GM23248 (cell line): Measurements from ENCODE around the gene LY6G6C. TPM values are rescaled to one million over a fixed set of nuclear protein-coding genes. Genes with fewer than 3 reads are reported as not detected.

Source experiments
- DNase-seq: peaks from one replicate; pipeline ENCODE4 v3.0.0-alpha.2; 2015
- H2AFZ ChIP-seq: fragments of 200-600 bp; sonication (generic); 2 replicates; pipeline ENCODE4 v1.6.1; 2016; ENCODE audit warnings: antibody characterized with exemption
- H3F3A ChIP-seq: fragments of 200-600 bp; sonication (generic); 2 replicates; pipeline ENCODE4 v1.6.1; 2016; ENCODE audit warnings: mild to moderate bottlenecking, antibody characterized with exemption, mixed run types; ENCODE audit not compliant: insufficient read depth
- H3K27ac ChIP-seq: fragments of 200-600 bp; sonication (generic); 2 replicates; pipeline ENCODE4 v1.5.1; 2016; ENCODE audit warnings: mild to moderate bottlenecking
- H3K27me3 ChIP-seq: fragments of 200-600 bp; sonication (generic); replicated peaks from 2 replicates; pipeline ENCODE4 v1.6.1; 2016; ENCODE audit warnings: mild to moderate bottlenecking; ENCODE audit not compliant: insufficient read depth
- H3K36me3 ChIP-seq: fragments of 200-600 bp; sonication (generic); 2 replicates; pipeline ENCODE4 v1.6.1; 2016; ENCODE audit warnings: low read depth, mild to moderate bottlenecking
- H3K4me1 ChIP-seq: fragments of 200-600 bp; sonication (generic); 2 replicates; pipeline ENCODE4 v1.6.1; 2016; ENCODE audit warnings: mild to moderate bottlenecking; ENCODE audit not compliant: insufficient read depth
- H3K4me2 ChIP-seq: fragments of 200-600 bp; sonication (generic); one replicate; pipeline ENCODE4 v1.6.1; 2016; ENCODE audit warnings: mild to moderate bottlenecking; ENCODE audit not compliant: unreplicated experiment
- H3K4me3 ChIP-seq: fragments of 200-600 bp; sonication (generic); 2 replicates; pipeline ENCODE4 v1.5.1; 2016; ENCODE audit warnings: mild to moderate bottlenecking
- H3K79me2 ChIP-seq: fragments of 200-600 bp; sonication (generic); 2 replicates; pipeline ENCODE4 v1.6.1; 2016; ENCODE audit warnings: mild to moderate bottlenecking; ENCODE audit not compliant: insufficient read depth
- H3K9ac ChIP-seq: fragments of 200-600 bp; sonication (generic); 2 replicates; pipeline ENCODE4 v1.6.1; 2016; ENCODE audit warnings: mild to moderate bottlenecking
- H3K9me2 ChIP-seq: fragments of 200-600 bp; sonication (generic); 2 replicates; pipeline ENCODE4 v1.6.1; 2016; ENCODE audit warnings: mixed run types, mild to moderate bottlenecking, moderate library complexity; ENCODE audit not compliant: insufficient read depth
- H3K9me3 ChIP-seq: fragments of 200-600 bp; sonication (generic); one replicate; pipeline ENCODE4 v1.6.1; 2017; ENCODE audit warnings: low read depth
- H4K20me1 ChIP-seq: fragments of 200-600 bp; sonication (generic); 2 replicates; pipeline ENCODE4 v1.6.0; 2016; ENCODE audit not compliant: insufficient read depth
- EZH2 ChIP-seq: fragments of 200-600 bp; sonication (generic); IDR thresholded peaks from 2 replicates; pipeline ENCODE4 v1.6.1; 2018; ENCODE audit warnings: antibody characterized with exemption, mild to moderate bottlenecking; ENCODE audit not compliant: insufficient read depth, poor library complexity, severe bottlenecking
- EZH2phosphoT487 ChIP-seq: fragments of 200-600 bp; sonication (generic); IDR thresholded peaks from 2 replicates; pipeline ENCODE4 v1.6.1; 2018; ENCODE audit warnings: antibody characterized with exemption, moderate library complexity, mild to moderate bottlenecking, low read depth; ENCODE audit not compliant: insufficient read depth
- WGBS, 2 experiments: methylation state at CpG; one replicate each; pipeline ENCODE4 v1.1.6; 2015 to 2017; ENCODE audit warnings: low lambda C conversion rate in 2 of 2, low coverage in 1 of 2; ENCODE audit errors: missing lambda C conversion rate in 2 of 2; 5-methylcytosine and 5-hydroxymethylcytosine counted together
- in situ Hi-C: fragments of 300-500 bp; cut with MboI; formaldehyde crosslinking; loops from 2 replicates; pipeline ENCODE4 v1.15.0; 2020
- polyA plus RNA-seq: library from polyadenylated mRNA; unstranded; fragments of >200 nt; fragmentation: Nextera tagmentation; extraction: Ambion mirVana; gene quantifications from 2 replicates; pipeline ENCODE4 v1.2.1, GENCODE V29; 2016
- total RNA-seq: library from RNA; depleted of rRNA; stranded (reverse); fragments of >200 nt; shearing (Covaris generic); gene quantifications from 2 replicates; pipeline ENCODE4 v1.2.3, GENCODE V29; 2014

Gene LY6G6C
- total and polyA plus RNA-seq, 2 experiments from 2014 or later = not detected

- Histone ChIP-seq H3K27ac (peak overlapping the region; percentile 87), H3K9me3 (no peaks in the 10 kb centered on the region), H3K4me3 (peak overlapping the region; percentile 100), H3K27me3 (no peaks in the 10 kb centered on the region), H3K79me2 (peaks cover 58% of the 10 kb centered on the region), H3K4me2 (peak overlapping the region; percentile 98), H4K20me1 (no peaks in the 10 kb centered on the region), H3K9ac (peak overlapping the region; percentile 95), H2AFZ (0 out of 2 replicates have a peak overlapping the region, but pooled peaks have one; percentile 41), H3K4me1 (peaks cover 44% of the 10 kb centered on the region), H3K36me3 (peaks cover 33% of the 10 kb centered on the region), H3K9me2 (no peaks in the 10 kb centered on the region), H3F3A (peaks cover 71% of the 10 kb centered on the region)
- in situ Hi-C loops = no loop called here
- TF ChIP-seq EZH2phosphoT487 = no peak
- no peak for TF ChIP-seq EZH2
- WGBS, 2 experiments = 0% methylated on average over 1 to 2 of the region's 2 CpGs
- DNase-seq = no peak
Measured at GRCh38 chr6:31734247-31734820, 12.8 kb upstream of the LY6G6C start.

- peaks cover 33% of the 10 kb centered on the region for H3K36me3 ChIP-seq
- H3K9ac ChIP-seq = peak overlapping the region; percentile 95
- H2AFZ ChIP-seq = no peak overlapping the region
- peaks cover 41% of the 10 kb centered on the region for H3K4me1 ChIP-seq
- WGBS, 2 experiments = 64% methylated on average over 4 of the region's 4 CpGs
- H3K79me2 ChIP-seq = peaks cover 58% of the 10 kb centered on the region
- H4K20me1 ChIP-seq = no peaks in the 10 kb centered on the region
- no peaks in the 10 kb centered on the region for H3K9me3 ChIP-seq
- H3F3A ChIP-seq = peaks cover 67% of the 10 kb centered on the region
- H3K4me2 ChIP-seq = peak overlapping the region; percentile 98
- H3K9me2 ChIP-seq = no peaks in the 10 kb centered on the region
- DNase-seq = no peak
- H3K4me3 ChIP-seq = peak overlapping the region; percentile 100
- TF ChIP-seq EZH2 (no peak), EZH2phosphoT487 (no peak)
- in situ Hi-C loops = no loop called here
- no peaks in the 10 kb centered on the region for H3K27me3 ChIP-seq
- peak overlapping the region; percentile 87 for H3K27ac ChIP-seq
Measured at GRCh38 chr6:31733734-31734133, 12.2 kb upstream of the LY6G6C start.

GRCh38 chr6:31732029-31732428 is 10.5 kb upstream of the LY6G6C start:
- Histone ChIP-seq H2AFZ (no peak overlapping the region), H3K9me2 (no peaks in the 10 kb centered on the region), H3K9me3 (no peaks in the 10 kb centered on the region), H3K27me3 (no peaks in the 10 kb centered on the region), H3K4me2 (no peak overlapping the region), H3K36me3 (peaks cover 36% of the 10 kb centered on the region), H4K20me1 (no peaks in the 10 kb centered on the region), H3K4me1 (peaks cover 24% of the 10 kb centered on the region), H3F3A (peaks cover 54% of the 10 kb centered on the region), H3K79me2 (peaks cover 52% of the 10 kb centered on the region), H3K9ac (no peak overlapping the region), H3K4me3 (no peak overlapping the region), H3K27ac (no peak overlapping the region)
- no peak for DNase-seq
- TF ChIP-seq EZH2 = no peak
- no peak for TF ChIP-seq EZH2phosphoT487
- in situ Hi-C loops = no loop called here
- 79 to 88% methylated on average over 3 of the region's 3 CpGs for WGBS, 2 experiments

GRCh38 chr6:31730631-31731086 is 9.1 kb upstream of the LY6G6C start:
- no peak for DNase-seq
- Histone ChIP-seq H3K79me2 (peaks cover 38% of the 10 kb centered on the region), H3K9ac (peak overlapping the region; percentile 81), H2AFZ (no peak overlapping the region), H3K9me2 (no peaks in the 10 kb centered on the region), H3K27ac (peak overlapping the region; percentile 78), H3F3A (peaks cover 44% of the 10 kb centered on the region), H3K4me3 (peak overlapping the region; percentile 75), H3K27me3 (no peaks in the 10 kb centered on the region), H3K9me3 (no peaks in the 10 kb centered on the region), H3K36me3 (peaks cover 44% of the 10 kb centered on the region), H3K4me1 (peaks cover 19% of the 10 kb centered on the region), H3K4me2 (peak overlapping the region; percentile 87), H4K20me1 (no peaks in the 10 kb centered on the region)
- WGBS, 2 experiments = 77 to 82% methylated on average over 11 of the region's 11 CpGs
- in situ Hi-C loops = no loop called here
- TF ChIP-seq EZH2phosphoT487 = no peak
- no peak for TF ChIP-seq EZH2
